HCT116 (cell line): ENCODE data around the gene VRK1.

ENCODE experiments used
- ATF3 ChIP-seq: IDR thresholded peaks from 2 replicates; pipeline ENCODE4 v1.6.1; 2012
- POLR2A ChIP-seq: IDR thresholded peaks from 2 replicates; pipeline ENCODE4 v1.7.0; 2011; ENCODE audit warnings: borderline replicate concordance; ENCODE audit not compliant: insufficient read depth, insufficient read length; ENCODE audit errors: extremely low read depth
- POLR2AphosphoS5 ChIP-seq: IDR thresholded peaks from 2 replicates; pipeline ENCODE4 v1.6.1; 2011; ENCODE audit warnings: mild to moderate bottlenecking, low read depth, low read length, moderate library complexity
- TF ChIP-seq, protein P1 (sequence below): IDR thresholded peaks from 2 replicates; pipeline ENCODE4 v1.6.1; 2012; ENCODE audit warnings: low read depth

- TF ChIP-seq POLR2AphosphoS5 (no peak), POLR2A (no peak), ATF3 (no peak)
- TF ChIP-seq, protein P1, sequence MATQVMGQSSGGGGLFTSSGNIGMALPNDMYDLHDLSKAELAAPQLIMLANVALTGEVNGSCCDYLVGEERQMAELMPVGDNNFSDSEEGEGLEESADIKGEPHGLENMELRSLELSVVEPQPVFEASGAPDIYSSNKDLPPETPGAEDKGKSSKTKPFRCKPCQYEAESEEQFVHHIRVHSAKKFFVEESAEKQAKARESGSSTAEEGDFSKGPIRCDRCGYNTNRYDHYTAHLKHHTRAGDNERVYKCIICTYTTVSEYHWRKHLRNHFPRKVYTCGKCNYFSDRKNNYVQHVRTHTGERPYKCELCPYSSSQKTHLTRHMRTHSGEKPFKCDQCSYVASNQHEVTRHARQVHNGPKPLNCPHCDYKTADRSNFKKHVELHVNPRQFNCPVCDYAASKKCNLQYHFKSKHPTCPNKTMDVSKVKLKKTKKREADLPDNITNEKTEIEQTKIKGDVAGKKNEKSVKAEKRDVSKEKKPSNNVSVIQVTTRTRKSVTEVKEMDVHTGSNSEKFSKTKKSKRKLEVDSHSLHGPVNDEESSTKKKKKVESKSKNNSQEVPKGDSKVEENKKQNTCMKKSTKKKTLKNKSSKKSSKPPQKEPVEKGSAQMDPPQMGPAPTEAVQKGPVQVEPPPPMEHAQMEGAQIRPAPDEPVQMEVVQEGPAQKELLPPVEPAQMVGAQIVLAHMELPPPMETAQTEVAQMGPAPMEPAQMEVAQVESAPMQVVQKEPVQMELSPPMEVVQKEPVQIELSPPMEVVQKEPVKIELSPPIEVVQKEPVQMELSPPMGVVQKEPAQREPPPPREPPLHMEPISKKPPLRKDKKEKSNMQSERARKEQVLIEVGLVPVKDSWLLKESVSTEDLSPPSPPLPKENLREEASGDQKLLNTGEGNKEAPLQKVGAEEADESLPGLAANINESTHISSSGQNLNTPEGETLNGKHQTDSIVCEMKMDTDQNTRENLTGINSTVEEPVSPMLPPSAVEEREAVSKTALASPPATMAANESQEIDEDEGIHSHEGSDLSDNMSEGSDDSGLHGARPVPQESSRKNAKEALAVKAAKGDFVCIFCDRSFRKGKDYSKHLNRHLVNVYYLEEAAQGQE, result no peak
Measured at GRCh38 chr14:96905065-96905464, 107.9 kb downstream of the VRK1 start.
